Measurements from ENCODE around the gene NTHL1. TPM values are rescaled to one million over a fixed set of nuclear protein-coding genes. Genes with fewer than 3 reads are reported as not detected.
A peak's percentile ranks its signal among the peaks of the same experiment; 100 is the strongest.

The NTHL1 gene
- total RNA-seq, 1 donor from 2014 or later = 12.6 TPM

GRCh38 chr16:2038382-2039231 lies 9.0 kb downstream of the NTHL1 start:
- DNase-seq (ENCODE audit: low spot score) = no peak
- Mint-ChIP-seq H3K4me1 (ENCODE audit: low read depth) (peaks cover 75% of the 10 kb centered on the region), H3K27me3 (ENCODE audit: low read depth) (no peaks in the 10 kb centered on the region)

DNA sequence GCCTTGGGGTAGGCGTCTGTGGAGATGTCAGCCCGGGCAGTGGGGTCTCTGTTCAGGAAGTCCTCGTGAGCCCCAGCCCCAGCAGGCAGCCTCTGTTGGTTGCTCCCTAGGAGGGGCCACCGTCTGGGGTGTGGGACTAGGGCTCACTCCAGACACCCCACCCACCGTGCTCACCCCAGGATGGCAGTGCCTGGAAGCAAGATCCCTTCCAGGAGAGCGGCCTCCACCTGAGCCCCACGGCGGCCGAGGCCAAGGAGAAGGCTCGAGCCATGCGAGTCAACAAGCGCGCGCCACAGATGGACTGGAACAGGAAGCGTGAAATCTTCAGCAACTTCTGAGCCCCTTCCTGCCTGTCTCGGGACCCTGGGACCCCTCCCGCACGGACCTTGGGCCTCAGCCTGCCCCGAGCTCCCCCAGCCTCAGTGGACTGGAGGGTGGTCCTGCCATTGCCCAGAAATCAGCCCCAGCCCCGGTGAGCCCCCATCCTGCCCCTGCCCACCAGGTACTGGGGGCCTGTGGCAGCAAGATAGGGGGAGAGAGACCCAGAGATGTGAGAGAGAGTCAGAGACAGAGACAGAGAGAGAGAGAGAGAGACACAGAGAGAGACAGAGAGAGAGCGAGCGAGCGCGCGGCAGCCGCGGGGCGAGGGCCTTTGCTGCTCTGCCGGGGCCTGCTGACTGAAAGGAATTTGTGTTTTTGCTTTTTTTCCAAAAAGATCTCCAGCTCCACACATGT lies 9.8 kb downstream of the NTHL1 start:
- Mint-ChIP-seq H3K36me3 (ENCODE audit: low read depth) (peaks cover 3% of the 10 kb centered on the region), H3K27me3 (ENCODE audit: low read depth) (no peaks in the 10 kb centered on the region), H3K4me1 (ENCODE audit: low read depth) (peaks cover 75% of the 10 kb centered on the region), H3K4me3 (ENCODE audit: unreplicated experiment) (peak overlapping the region; percentile 16), H3K9me3 (ENCODE audit: low read depth) (no peaks in the 10 kb centered on the region), H3K27ac (ENCODE audit: unreplicated experiment) (peak overlapping the region; percentile 66)
- no peak for TF ChIP-seq CTCF (IDR thresholded peaks at IDR 0.05)
- no peak for DNase-seq (ENCODE audit: low spot score)

More at GRCh38 chr16:2038382-2039231, 9.0 kb downstream of the NTHL1 start:
- H3K27ac Mint-ChIP-seq (ENCODE audit: unreplicated experiment) = peak overlapping the region; percentile 92
- H3K4me3 Mint-ChIP-seq (ENCODE audit: unreplicated experiment) = peak overlapping the region; percentile 40
- peaks cover 3% of the 10 kb centered on the region for H3K36me3 Mint-ChIP-seq (ENCODE audit: low read depth)
- TF ChIP-seq CTCF (IDR thresholded peaks at IDR 0.05) = no peak
- H3K9me3 Mint-ChIP-seq (ENCODE audit: low read depth) = no peaks in the 10 kb centered on the region

- Mint-ChIP-seq H3K36me3 (ENCODE audit: low read depth) (peaks cover 3% of the 10 kb centered on the region), H3K4me3 (ENCODE audit: unreplicated experiment) (no peak overlapping the region), H3K27ac (ENCODE audit: unreplicated experiment) (peak overlapping the region; percentile 8), H3K4me1 (ENCODE audit: low read depth) (peaks cover 82% of the 10 kb centered on the region), H3K9me3 (ENCODE audit: low read depth) (no peaks in the 10 kb centered on the region), H3K27me3 (ENCODE audit: low read depth) (no peaks in the 10 kb centered on the region)
- peak; percentile 88 for DNase-seq (ENCODE audit: low spot score)
- no peak for TF ChIP-seq CTCF (IDR thresholded peaks at IDR 0.05)
These were observed 10.5 kb downstream of the NTHL1 start for GRCh38 chr16:2037115-2037514.

GRCh38 chr16:2036200-2036966 lies 11.3 kb downstream of the NTHL1 start:
- peaks cover 79% of the 10 kb centered on the region for H3K4me1 Mint-ChIP-seq (ENCODE audit: low read depth)
- H3K36me3 Mint-ChIP-seq (ENCODE audit: low read depth) = peaks cover 3% of the 10 kb centered on the region
- no peak overlapping the region for H3K4me3 Mint-ChIP-seq (ENCODE audit: unreplicated experiment)
- no peaks in the 10 kb centered on the region for H3K27me3 Mint-ChIP-seq (ENCODE audit: low read depth)
- H3K27ac Mint-ChIP-seq (ENCODE audit: unreplicated experiment) = peak overlapping the region; percentile 83
- no peak for TF ChIP-seq CTCF (IDR thresholded peaks at IDR 0.05)
- H3K9me3 Mint-ChIP-seq (ENCODE audit: low read depth) = no peaks in the 10 kb centered on the region
- peak; percentile 89 for DNase-seq (ENCODE audit: low spot score)

All from chondrocyte (in vitro differentiated cells).